Neural progenitor cell (in vitro differentiated cells): ENCODE data around the gene DPYD.

Experiments
- CTCF ChIP-seq: fragments of 200-600 bp; sonication (generic); IDR thresholded peaks from 2 replicates; pipeline ENCODE4 v1.5.1; 2017; ENCODE audit warnings: antibody characterized with exemption, mild to moderate bottlenecking
- EZH2 ChIP-seq: fragments of 200-600 bp; sonication (generic); IDR thresholded peaks from 2 replicates; pipeline ENCODE4 v1.6.1; 2017; ENCODE audit warnings: antibody characterized with exemption, mild to moderate bottlenecking, moderate library complexity
- EZH2phosphoT487 ChIP-seq: fragments of 200-600 bp; sonication (generic); IDR thresholded peaks from 2 replicates; pipeline ENCODE4 v1.6.1; 2017; ENCODE audit warnings: antibody characterized with exemption

DNA sequence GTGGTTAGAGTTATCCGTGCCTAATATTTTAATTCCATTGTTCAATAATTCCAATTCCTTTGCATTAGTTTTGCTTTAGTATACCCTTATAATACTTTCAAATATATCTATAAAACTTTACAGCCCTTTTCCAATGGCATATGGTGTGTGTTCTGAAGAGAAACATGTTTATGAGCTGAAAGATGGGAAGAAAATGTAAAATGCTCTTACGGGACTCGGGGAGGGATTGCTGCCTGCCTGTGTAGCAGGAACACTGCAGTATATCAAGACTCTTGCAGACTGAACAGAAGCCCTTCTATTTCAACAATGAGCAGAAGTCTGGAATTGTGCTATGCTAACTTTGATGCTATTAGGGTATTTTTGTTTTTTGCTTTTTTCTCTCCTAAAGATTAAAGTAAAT is 792.4 kb downstream of the DPYD start:
- no peak for TF ChIP-seq CTCF
- TF ChIP-seq EZH2: no peak
- no peak for TF ChIP-seq EZH2phosphoT487
